ENCODE results near the gene TP53I3.
"Not testable (repeated sequence)": the region's sequence is repeated elsewhere in the genome, so short reads cannot be mapped to it uniquely, and the experiment has no call there.

DNA sequence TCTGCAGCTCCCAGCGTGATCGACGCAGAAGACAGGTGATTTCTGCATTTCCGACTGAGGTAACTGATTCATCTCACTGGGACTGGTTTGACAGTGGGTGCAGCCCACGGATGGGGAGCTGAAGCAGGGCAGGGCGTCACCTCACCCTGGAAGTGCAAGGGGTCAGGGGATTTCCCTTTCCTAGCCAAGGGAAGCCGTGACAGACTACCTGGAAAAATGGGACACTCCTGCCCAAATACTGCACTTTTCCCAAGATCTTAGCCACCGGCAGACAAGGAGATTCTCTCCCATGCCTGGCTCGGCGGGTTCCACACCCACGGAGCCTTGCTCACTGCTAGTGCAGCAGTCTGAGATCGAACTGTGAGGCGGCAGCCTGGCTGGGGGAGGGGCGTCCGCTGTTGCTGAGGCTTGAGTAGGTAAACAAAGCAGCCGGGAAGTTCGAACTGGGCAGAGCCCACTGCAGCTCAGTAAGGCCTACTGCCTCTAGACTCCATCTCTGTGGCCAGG, 10.6 kb upstream of the TP53I3 start:
- not testable (repeated sequence) for TF ChIP-seq EZH2phosphoT487 (IDR thresholded peaks at IDR 0.05; ENCODE audit: borderline replicate concordance)
- TF ChIP-seq, protein P1, sequence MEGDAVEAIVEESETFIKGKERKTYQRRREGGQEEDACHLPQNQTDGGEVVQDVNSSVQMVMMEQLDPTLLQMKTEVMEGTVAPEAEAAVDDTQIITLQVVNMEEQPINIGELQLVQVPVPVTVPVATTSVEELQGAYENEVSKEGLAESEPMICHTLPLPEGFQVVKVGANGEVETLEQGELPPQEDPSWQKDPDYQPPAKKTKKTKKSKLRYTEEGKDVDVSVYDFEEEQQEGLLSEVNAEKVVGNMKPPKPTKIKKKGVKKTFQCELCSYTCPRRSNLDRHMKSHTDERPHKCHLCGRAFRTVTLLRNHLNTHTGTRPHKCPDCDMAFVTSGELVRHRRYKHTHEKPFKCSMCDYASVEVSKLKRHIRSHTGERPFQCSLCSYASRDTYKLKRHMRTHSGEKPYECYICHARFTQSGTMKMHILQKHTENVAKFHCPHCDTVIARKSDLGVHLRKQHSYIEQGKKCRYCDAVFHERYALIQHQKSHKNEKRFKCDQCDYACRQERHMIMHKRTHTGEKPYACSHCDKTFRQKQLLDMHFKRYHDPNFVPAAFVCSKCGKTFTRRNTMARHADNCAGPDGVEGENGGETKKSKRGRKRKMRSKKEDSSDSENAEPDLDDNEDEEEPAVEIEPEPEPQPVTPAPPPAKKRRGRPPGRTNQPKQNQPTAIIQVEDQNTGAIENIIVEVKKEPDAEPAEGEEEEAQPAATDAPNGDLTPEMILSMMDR (conservative IDR thresholded peaks at IDR 0.05; ENCODE audit: low read length): not testable (repeated sequence)

All from Loucy (cell line).